Hepatocyte (in vitro differentiated cells): ENCODE measurements around the gene SDF2. TPM values are rescaled to one million over a fixed set of nuclear protein-coding genes. Genes with fewer than 3 reads are reported as not detected.

Experiments
- DNase-seq: peaks from one replicate; pipeline ENCODE4 v3.0.0-alpha.2; 2016; ENCODE audit warnings: low spot score
- H2AFZ ChIP-seq: fragments of 200-600 bp; sonication (generic); 2 replicates; pipeline ENCODE4 v1.6.0; 2016; ENCODE audit warnings: antibody characterized with exemption, mild to moderate bottlenecking
- H3K27ac ChIP-seq: fragments of 200-600 bp; sonication (generic); 2 replicates; pipeline ENCODE4 v1.5.1; 2016; ENCODE audit warnings: mild to moderate bottlenecking
- H3K27me3 ChIP-seq: fragments of 200-600 bp; sonication (generic); 2 replicates; pipeline ENCODE4 v1.6.1; 2016
- H3K36me3 ChIP-seq: fragments of 200-600 bp; sonication (generic); replicated peaks from 2 replicates; pipeline ENCODE4 v1.5.1; 2016; ENCODE audit warnings: low read depth; ENCODE audit not compliant: insufficient read depth
- H3K4me1 ChIP-seq: fragments of 200-600 bp; sonication (generic); 2 replicates; pipeline ENCODE4 v1.5.1; 2016; ENCODE audit warnings: mild to moderate bottlenecking, moderate library complexity; ENCODE audit not compliant: insufficient read depth
- H3K4me2 ChIP-seq: fragments of 200-600 bp; sonication (generic); 2 replicates; pipeline ENCODE4 v1.6.0; 2016
- H3K4me3 ChIP-seq: fragments of 200-600 bp; sonication (generic); 2 replicates; pipeline ENCODE4 v1.5.1; 2016; ENCODE audit warnings: mild to moderate bottlenecking
- H3K79me2 ChIP-seq: fragments of 200-600 bp; sonication (generic); 2 replicates; pipeline ENCODE4 v1.6.0; 2017; ENCODE audit warnings: mild to moderate bottlenecking
- H3K9me2 ChIP-seq: fragments of 200-600 bp; sonication (generic); replicated peaks from 2 replicates; pipeline ENCODE4 v1.6.0; 2017; ENCODE audit warnings: mild to moderate bottlenecking; ENCODE audit not compliant: insufficient read depth
- H3K9me3 ChIP-seq: fragments of 200-600 bp; sonication (generic); 2 replicates; pipeline ENCODE4 v1.5.1; 2016; ENCODE audit warnings: low read depth, mild to moderate bottlenecking
- H4K20me1 ChIP-seq: fragments of 200-600 bp; sonication (generic); 2 replicates; pipeline ENCODE4 v1.6.0; 2016; ENCODE audit warnings: mild to moderate bottlenecking; ENCODE audit not compliant: insufficient read depth, poor library complexity, severe bottlenecking
- EZH2 ChIP-seq: fragments of 200-600 bp; sonication (generic); IDR thresholded peaks from 2 replicates; pipeline ENCODE4 v1.6.1; 2016; ENCODE audit warnings: antibody characterized with exemption, mild to moderate bottlenecking, borderline replicate concordance
- EZH2phosphoT487 ChIP-seq: fragments of 200-600 bp; sonication (generic); IDR thresholded peaks from one replicate; pipeline ENCODE4 v1.6.1; 2018; ENCODE audit warnings: antibody characterized with exemption, mild to moderate bottlenecking, low read depth, moderate library complexity; ENCODE audit not compliant: unreplicated experiment, severe bottlenecking
- WGBS: methylation state at CpG from one replicate; pipeline ENCODE4 v1.1.6; 2016; ENCODE audit warnings: low lambda C conversion rate; ENCODE audit errors: missing lambda C conversion rate; 5-methylcytosine and 5-hydroxymethylcytosine counted together
- polyA plus RNA-seq: library from polyadenylated mRNA; unstranded; fragments of >200 nt; fragmentation: Nextera tagmentation; extraction: Ambion mirVana; gene quantifications from 2 replicates; pipeline ENCODE4 v1.2.1, GENCODE V29; 2016
- total RNA-seq: library from RNA; depleted of rRNA; stranded (reverse); fragments of >200 nt; gene quantifications from 2 replicates; pipeline ENCODE4 v1.2.3, GENCODE V29; 2014
- TF ChIP-seq, protein P1 (sequence below): fragments of 200-600 bp; sonication (generic); IDR thresholded peaks from 2 replicates; pipeline ENCODE4 v1.5.1; 2016; ENCODE audit warnings: antibody characterized with exemption, mild to moderate bottlenecking; ENCODE audit not compliant: poor library complexity

The SDF2 gene
- total and polyA plus RNA-seq, 2 experiments from 2014 or later: 78.6 to 148 TPM

DNA sequence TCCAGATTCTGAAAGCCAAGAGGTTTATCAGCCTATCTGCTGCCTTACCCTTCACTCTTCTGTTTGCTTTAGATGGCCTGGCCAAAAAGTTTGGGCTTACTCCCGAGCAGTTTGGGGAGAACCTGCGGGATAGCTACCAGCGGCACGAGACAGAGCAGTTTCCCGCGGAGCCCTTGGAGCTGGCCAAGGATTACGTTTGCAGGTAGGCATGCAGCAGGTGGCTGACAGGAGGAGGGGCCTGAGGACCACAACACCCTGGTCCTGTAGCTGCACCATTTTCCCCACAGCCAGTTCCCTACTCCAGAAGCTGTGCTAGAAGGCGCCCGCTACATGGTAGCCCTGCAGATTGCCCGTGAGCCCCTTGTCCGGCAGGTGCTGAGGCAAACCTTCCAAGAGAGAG lies 20.9 kb upstream of the SDF2 start:
- H2AFZ ChIP-seq: no peak overlapping the region
- no peaks in the 10 kb centered on the region for H4K20me1 ChIP-seq
- H3K36me3 ChIP-seq: peaks cover 5% of the 10 kb centered on the region
- H3K79me2 ChIP-seq: no peaks in the 10 kb centered on the region
- no peak overlapping the region for H3K4me3 ChIP-seq
- TF ChIP-seq EZH2phosphoT487 (no peak), EZH2 (no peak)
- TF ChIP-seq, protein P1, sequence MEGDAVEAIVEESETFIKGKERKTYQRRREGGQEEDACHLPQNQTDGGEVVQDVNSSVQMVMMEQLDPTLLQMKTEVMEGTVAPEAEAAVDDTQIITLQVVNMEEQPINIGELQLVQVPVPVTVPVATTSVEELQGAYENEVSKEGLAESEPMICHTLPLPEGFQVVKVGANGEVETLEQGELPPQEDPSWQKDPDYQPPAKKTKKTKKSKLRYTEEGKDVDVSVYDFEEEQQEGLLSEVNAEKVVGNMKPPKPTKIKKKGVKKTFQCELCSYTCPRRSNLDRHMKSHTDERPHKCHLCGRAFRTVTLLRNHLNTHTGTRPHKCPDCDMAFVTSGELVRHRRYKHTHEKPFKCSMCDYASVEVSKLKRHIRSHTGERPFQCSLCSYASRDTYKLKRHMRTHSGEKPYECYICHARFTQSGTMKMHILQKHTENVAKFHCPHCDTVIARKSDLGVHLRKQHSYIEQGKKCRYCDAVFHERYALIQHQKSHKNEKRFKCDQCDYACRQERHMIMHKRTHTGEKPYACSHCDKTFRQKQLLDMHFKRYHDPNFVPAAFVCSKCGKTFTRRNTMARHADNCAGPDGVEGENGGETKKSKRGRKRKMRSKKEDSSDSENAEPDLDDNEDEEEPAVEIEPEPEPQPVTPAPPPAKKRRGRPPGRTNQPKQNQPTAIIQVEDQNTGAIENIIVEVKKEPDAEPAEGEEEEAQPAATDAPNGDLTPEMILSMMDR: no peak
- 98% methylated on average over 11 of the region's 11 CpGs for WGBS
- DNase-seq: no peak
- no peaks in the 10 kb centered on the region for H3K9me3 ChIP-seq
- H3K4me2 ChIP-seq: no peak overlapping the region
- H3K27ac ChIP-seq: no peak overlapping the region
- H3K9me2 ChIP-seq: no peaks in the 10 kb centered on the region
- H3K4me1 ChIP-seq: no peaks in the 10 kb centered on the region
- H3K27me3 ChIP-seq: no peaks in the 10 kb centered on the region

DNA sequence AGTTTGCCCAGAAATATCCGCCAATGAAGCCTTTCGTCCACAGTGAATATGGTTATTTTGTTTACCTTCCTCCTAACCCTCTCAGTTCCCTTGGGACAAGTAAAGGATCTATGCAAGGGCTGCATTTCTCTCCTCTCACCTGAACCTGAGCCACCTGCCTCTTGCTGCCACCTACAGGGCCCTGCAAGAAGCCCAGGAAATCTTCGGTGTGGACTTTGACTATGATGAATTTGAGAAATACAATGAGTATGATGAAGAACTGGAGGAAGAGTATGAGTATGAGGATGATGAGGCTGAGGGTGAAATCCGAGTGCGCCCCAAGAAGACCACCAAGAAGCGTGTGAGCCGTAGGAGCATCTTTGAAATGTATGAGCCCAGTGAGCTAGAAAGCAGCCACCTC lies 14.3 kb upstream of the SDF2 start:
- H3K4me2 ChIP-seq: no peak overlapping the region
- no peaks in the 10 kb centered on the region for H3K9me3 ChIP-seq
- TF ChIP-seq, protein P1: peak; percentile 47
- no peak for TF ChIP-seq EZH2
- 89% methylated on average over 7 of the region's 7 CpGs for WGBS
- H3K4me1 ChIP-seq: no peaks in the 10 kb centered on the region
- H3K36me3 ChIP-seq: peaks cover 6% of the 10 kb centered on the region
- H4K20me1 ChIP-seq: peaks cover 7% of the 10 kb centered on the region
- H2AFZ ChIP-seq: no peak overlapping the region
- peak; percentile 33 for DNase-seq
- H3K9me2 ChIP-seq: no peaks in the 10 kb centered on the region
- H3K27me3 ChIP-seq: no peaks in the 10 kb centered on the region
- no peak overlapping the region for H3K4me3 ChIP-seq
- peaks cover 22% of the 10 kb centered on the region for H3K79me2 ChIP-seq
- no peak overlapping the region for H3K27ac ChIP-seq

DNA sequence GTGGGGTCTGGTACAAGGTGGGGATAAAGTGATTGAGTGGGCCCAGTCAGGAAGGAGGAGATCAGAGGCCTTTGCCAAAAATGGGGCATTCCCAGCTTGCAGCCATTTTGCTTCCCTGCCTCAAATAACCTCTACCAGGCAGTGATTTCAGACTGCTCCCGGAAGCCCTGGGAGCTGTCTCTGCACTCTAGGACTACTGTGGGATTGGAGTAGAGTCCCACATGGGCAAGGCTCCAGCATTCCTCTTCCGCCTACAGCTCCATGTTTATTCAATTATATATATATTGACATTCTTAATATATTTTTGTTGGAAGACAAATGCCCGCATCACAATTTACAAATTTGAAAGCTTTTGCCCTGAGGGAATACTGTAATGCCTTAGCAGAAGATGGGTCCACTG lies 13.8 kb upstream of the SDF2 start:
- TF ChIP-seq EZH2phosphoT487: no peak
- TF ChIP-seq, protein P1: no peak
- TF ChIP-seq EZH2: no peak
- H4K20me1 ChIP-seq: peaks cover 9% of the 10 kb centered on the region
- no peak overlapping the region for H3K27ac ChIP-seq
- no peaks in the 10 kb centered on the region for H3K9me2 ChIP-seq
- no peak for DNase-seq
- no peaks in the 10 kb centered on the region for H3K27me3 ChIP-seq
- H2AFZ ChIP-seq: no peak overlapping the region
- peaks cover 26% of the 10 kb centered on the region for H3K79me2 ChIP-seq
- H3K4me1 ChIP-seq: no peaks in the 10 kb centered on the region
- 98% methylated on average over 3 of the region's 3 CpGs for WGBS
- H3K36me3 ChIP-seq: peaks cover 6% of the 10 kb centered on the region
- no peak overlapping the region for H3K4me3 ChIP-seq
- no peaks in the 10 kb centered on the region for H3K9me3 ChIP-seq
- H3K4me2 ChIP-seq: no peak overlapping the region

DNA sequence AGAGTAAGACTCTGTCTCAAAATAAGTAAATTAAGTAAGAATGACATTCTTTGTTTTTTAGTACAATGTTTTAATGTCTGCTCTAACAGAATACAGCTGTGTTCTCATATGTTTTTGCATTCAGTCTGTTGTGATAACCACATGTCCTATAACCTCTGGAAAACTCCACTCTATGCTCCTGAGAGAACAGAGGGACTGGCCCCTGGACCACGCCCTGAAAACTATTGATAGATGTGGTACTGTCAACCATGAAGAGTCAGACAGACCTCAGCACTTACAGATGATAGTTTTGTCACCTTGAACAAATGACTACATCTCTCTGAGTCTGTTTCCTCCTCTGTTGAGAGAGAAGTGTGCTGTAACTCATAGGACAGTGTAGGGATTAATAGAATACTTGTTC lies 8.2 kb upstream of the SDF2 start:
- no peaks in the 10 kb centered on the region for H3K9me3 ChIP-seq
- TF ChIP-seq EZH2 (no peak), EZH2phosphoT487 (no peak)
- TF ChIP-seq, protein P1: no peak
- no peak overlapping the region for H2AFZ ChIP-seq
- no peak overlapping the region for H3K27ac ChIP-seq
- 90% methylated on average over 1 of the region's 1 CpG for WGBS
- H3K79me2 ChIP-seq: peaks cover 81% of the 10 kb centered on the region
- no peaks in the 10 kb centered on the region for H3K27me3 ChIP-seq
- H3K36me3 ChIP-seq: no peaks in the 10 kb centered on the region
- no peaks in the 10 kb centered on the region for H3K9me2 ChIP-seq
- no peaks in the 10 kb centered on the region for H3K4me1 ChIP-seq
- H3K4me2 ChIP-seq: no peak overlapping the region
- H3K4me3 ChIP-seq: no peak overlapping the region
- no peak for DNase-seq
- peaks cover 53% of the 10 kb centered on the region for H4K20me1 ChIP-seq
